Epithelial cell of prostate (primary cell): Measurements from ENCODE around the gene TMEM125.

Experiments
- DNase-seq: peaks from one replicate; pipeline ENCODE4 v3.0.0-alpha.2; 2011; ENCODE audit warnings: low read depth, low spot score
- H3K27ac ChIP-seq: fragments of 450-650 bp; 2 replicates; pipeline ENCODE4 v1.5.1; 2017; ENCODE audit warnings: mild to moderate bottlenecking

The TMEM125 gene

GRCh38 chr1:43288785-43289706 lies 19.3 kb downstream of the TMEM125 start:
- H3K27ac ChIP-seq, result no peak overlapping the region
- no peak for DNase-seq

GRCh38 chr1:43292216-43292615 lies 22.4 kb downstream of the TMEM125 start:
- no peak overlapping the region for H3K27ac ChIP-seq
- no peak for DNase-seq

- no peak for DNase-seq
- no peak overlapping the region for H3K27ac ChIP-seq
These were observed 22.9 kb downstream of the TMEM125 start for GRCh38 chr1:43292679-43293078.

- H3K27ac ChIP-seq, result no peak overlapping the region
- DNase-seq, result no peak
These were observed 23.4 kb downstream of the TMEM125 start for GRCh38 chr1:43293176-43293575.

GRCh38 chr1:43293896-43294760 lies 24.3 kb downstream of the TMEM125 start:
- peak; percentile 39 for DNase-seq
- peak overlapping the region; percentile 58 for H3K27ac ChIP-seq

- DNase-seq, result no peak
- H3K27ac ChIP-seq, result peak overlapping the region; percentile 58
These were observed 25.0 kb downstream of the TMEM125 start for GRCh38 chr1:43294761-43295160.

GRCh38 chr1:43296207-43296606 lies 26.4 kb downstream of the TMEM125 start:
- no peak overlapping the region for H3K27ac ChIP-seq
- no peak for DNase-seq

- DNase-seq, result no peak
- H3K27ac ChIP-seq, result no peak overlapping the region
These were observed 28.3 kb downstream of the TMEM125 start for GRCh38 chr1:43298055-43298454.

- no peak for DNase-seq
- no peak overlapping the region for H3K27ac ChIP-seq
These were observed 29.3 kb downstream of the TMEM125 start for GRCh38 chr1:43299101-43299500.

- no peak within 1 kb of the TSS for H3K27ac ChIP-seq
- DNase-seq, result no peak
These were observed 30.8 kb downstream of the TMEM125 start, which contains the start of gene TIE1 for GRCh38 chr1:43300378-43301094. TIE1 (plus strand) TSS chr1:43300982; CDS start chr1:43301072, 90 bp downstream.

GRCh38 chr1:43302201-43302600 lies 32.4 kb downstream of the TMEM125 start:
- no peak overlapping the region for H3K27ac ChIP-seq

GRCh38 chr1:43302721-43303470 lies 33.1 kb downstream of the TMEM125 start:
- no peak for DNase-seq
- no peak overlapping the region for H3K27ac ChIP-seq

More at GRCh38 chr1:43302201-43302600, 32.4 kb downstream of the TMEM125 start:
- no peak for DNase-seq

- no peak overlapping the region for H3K27ac ChIP-seq
- no peak for DNase-seq
These were observed 33.9 kb downstream of the TMEM125 start for GRCh38 chr1:43303471-43304313.

GRCh38 chr1:43304314-43304681 lies 34.5 kb downstream of the TMEM125 start:
- H3K27ac ChIP-seq, result no peak overlapping the region

GRCh38 chr1:43304771-43305300 lies 35.1 kb downstream of the TMEM125 start:
- no peak overlapping the region for H3K27ac ChIP-seq
- no peak for DNase-seq

More at GRCh38 chr1:43304314-43304681, 34.5 kb downstream of the TMEM125 start:
- no peak for DNase-seq

- no peak overlapping the region for H3K27ac ChIP-seq
- DNase-seq, result no peak
These were observed 35.7 kb downstream of the TMEM125 start for GRCh38 chr1:43305461-43305860.

GRCh38 chr1:43305926-43306687 lies 36.3 kb downstream of the TMEM125 start:
- no peak overlapping the region for H3K27ac ChIP-seq
- DNase-seq, result no peak
